Pulmonary artery endothelial cell (primary cell): ENCODE results near the gene TIAM1. TPM values are rescaled to one million over a fixed set of nuclear protein-coding genes. Genes with fewer than 3 reads are reported as not detected.

Experiments
- DNase-seq: peaks from one replicate; pipeline ENCODE4 v3.0.0-alpha.2; 2011; ENCODE audit warnings: low read depth, low spot score
- total RNA-seq: library from RNA; depleted of rRNA; stranded (reverse); fragments of >200 nt; gene quantifications from 2 replicates; pipeline ENCODE4 v1.2.3, GENCODE V29; 2014

TIAM1 gene
- total RNA-seq, 1 donor from 2014 or later, result under 0.01 TPM

DNA sequence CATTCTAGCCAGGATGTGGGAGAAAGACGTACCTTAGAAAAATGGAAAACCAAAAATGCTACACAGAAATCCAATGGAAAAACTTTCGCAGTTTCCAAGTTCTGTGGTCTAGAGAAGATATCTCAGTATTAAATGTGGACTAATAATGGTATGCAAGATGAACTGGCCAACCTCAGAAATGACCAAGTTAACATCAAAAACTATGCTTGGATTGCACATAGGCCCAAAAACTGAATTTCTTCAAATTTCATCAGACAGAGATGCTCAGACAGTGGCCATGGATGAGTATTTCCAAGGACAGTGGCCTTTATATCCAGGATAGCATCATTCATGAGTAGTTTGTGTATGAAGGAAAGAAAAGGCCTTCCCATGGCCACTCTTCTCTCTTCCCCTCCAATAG, 132.2 kb downstream of the TIAM1 start:
- DNase-seq, result no peak

DNA sequence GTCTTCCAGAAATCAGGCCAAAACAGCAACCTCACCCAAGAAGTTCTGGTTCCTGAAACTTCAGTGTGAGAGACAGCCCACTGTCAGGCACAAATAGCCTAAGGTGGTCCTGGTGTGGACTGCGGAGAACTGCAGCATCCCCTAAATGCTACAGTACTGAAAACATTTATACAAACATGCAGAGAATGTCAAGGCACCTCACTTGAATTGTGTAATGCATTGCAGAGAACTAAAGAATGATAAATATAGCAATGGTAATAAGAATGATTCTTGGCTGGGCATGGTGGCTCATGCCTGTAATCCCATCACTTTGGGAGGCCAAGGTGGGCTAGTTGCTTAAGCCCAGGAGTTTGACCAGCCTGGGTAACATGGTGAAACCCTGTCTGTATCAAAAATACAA, 138.6 kb downstream of the TIAM1 start:
- no peak for DNase-seq

DNA sequence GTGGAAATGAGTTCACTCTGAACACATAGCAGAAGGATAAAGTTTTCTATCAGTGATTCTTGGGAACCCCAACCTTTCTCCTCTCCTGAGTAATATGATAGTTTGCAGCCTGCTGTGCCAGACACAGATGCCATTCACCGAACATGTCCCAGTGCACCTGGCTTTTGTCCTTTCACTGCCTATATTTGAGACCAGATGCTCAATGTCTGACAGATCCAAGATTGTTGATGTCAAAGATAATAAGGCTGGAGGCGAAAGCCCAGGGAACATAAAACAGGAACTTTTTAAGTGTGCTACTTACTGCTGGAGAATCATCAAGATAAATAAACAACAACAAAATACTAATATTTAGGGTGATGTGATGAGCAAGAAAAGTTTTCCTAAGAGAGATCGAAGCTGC, 139.3 kb downstream of the TIAM1 start:
- DNase-seq, result no peak

DNA sequence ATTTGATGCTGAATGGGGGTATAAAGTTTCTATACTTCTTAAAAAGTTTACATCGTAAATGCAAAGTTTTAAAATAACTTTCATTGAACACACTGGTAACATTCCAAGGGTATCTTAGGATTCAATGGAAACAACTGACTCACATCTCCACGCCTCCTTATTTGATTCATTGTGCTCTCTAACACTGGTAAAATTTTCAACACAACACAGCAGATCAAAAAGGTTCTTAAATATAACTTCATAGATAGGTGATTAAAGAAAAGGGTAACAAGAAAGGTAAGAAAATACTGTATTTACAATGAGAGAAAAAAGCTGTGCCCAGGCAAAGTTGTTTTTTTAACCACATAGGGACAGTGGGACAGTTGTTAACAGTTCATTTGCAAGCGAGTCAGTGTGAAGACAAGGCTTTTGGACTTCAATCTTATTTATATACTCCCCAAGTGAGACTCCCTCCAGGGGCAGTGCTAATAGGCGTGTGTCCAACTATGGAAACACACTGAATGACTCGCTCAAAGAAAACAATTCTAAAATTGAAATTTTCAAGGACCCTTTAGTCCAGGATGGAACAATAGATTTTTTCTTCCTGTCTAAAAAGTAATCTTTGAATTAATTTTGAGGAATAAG, 140.5 kb downstream of the TIAM1 start:
- DNase-seq, result no peak

DNA sequence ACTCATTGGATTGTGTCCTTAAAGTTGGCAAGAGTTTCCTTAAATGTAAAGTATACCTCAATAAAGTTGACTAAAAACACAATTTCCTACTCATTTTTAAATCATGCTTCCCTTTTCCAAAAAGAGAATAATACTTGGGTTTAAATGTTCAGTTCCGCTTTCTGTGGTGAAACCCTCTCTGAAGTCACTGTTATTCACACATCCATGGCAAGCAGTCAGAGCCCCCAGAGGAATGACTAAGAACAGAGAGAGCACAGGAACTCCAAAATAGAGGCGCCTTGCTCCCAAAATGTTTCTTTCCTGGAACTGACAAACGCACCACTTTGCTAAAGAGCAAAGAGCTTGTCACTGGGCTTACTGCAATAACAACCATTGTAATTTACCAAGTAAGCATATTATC, 142.5 kb downstream of the TIAM1 start:
- no peak for DNase-seq

DNA sequence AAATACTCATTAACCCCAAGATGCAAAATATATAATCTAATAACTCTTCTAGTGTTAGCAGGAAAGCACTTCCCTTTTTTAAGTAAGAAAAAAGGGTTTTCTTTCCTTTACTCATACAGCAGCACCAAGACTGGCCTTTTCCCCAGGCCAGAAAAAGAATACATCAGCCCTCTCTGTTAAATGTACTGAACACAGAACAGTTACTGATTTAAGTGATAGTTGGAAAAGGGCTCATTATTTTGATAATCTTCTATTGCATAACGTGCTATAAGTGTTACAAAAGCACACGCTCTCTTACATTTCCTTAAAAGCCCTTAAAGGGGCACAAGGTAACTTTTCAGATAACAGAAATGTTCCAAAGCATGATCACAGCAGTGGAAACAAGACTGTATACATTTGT, 142.9 kb downstream of the TIAM1 start:
- no peak for DNase-seq

DNA sequence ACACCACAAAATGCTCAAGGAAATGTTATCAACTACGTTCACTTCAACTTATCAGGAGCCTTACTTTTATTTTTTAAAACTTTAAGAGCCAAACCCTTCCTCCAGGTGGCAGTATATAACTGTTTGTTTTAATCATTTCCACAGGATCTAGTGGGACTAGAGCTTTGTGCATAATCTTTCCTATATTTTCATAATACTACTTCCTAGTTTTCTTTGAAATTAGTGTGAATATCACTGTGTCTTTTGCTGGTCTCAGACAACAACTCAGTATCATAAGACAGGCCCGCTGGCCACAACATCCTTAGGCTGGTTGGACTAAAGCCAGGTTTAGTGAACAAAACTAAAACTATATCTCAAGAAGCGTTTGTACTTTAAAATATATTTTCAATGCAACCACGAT, 145.5 kb downstream of the TIAM1 start:
- no peak for DNase-seq

DNA sequence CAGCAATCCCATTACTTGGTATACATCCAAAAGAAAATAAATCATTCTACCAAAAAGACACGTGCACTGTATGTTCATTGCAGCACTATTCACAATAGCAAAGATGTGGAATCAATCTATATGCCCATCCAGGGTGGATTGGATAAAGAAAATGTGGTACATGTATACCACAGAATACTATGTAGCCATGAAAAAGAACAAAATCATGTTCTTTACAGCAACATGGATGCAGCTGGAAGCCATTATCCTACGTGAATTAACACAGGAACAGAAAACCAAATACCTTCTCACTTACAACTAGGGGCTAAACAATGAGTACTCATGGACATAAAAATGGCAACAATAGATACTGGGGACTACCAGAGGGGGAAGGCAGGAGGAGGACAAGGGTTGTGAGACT, 147.3 kb downstream of the TIAM1 start:
- DNase-seq, result no peak

DNA sequence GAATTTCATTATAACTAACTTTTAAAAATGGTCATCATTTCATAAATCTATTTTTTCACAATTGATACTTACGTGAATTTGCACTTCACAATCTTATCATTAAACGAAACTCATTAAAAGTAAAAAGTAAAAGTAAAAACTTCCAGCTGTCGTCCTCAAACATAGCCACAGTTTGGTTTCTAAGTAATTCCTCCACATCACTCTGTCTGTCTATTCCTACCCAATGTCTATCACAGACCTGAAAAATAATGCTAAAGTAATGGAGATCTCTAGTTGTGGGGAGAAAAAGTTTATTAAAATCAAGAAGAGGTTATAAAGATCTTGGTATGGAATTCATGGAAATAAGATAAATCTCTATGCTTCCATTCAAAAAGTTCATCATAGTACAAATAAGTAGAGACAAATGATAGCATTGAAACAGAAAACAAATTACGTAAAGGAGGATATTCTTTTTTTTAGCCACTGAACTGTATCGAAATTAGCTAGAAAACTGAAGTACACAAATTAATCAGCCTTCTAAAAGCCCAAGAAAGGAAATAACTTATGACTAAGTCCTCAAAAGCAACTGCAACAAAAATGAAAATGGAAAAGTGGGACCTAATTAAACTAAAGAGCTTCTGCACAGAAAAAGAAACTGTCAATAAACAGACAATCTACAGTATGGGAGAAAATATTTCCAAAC, 148.6 kb downstream of the TIAM1 start:
- no peak for DNase-seq

DNA sequence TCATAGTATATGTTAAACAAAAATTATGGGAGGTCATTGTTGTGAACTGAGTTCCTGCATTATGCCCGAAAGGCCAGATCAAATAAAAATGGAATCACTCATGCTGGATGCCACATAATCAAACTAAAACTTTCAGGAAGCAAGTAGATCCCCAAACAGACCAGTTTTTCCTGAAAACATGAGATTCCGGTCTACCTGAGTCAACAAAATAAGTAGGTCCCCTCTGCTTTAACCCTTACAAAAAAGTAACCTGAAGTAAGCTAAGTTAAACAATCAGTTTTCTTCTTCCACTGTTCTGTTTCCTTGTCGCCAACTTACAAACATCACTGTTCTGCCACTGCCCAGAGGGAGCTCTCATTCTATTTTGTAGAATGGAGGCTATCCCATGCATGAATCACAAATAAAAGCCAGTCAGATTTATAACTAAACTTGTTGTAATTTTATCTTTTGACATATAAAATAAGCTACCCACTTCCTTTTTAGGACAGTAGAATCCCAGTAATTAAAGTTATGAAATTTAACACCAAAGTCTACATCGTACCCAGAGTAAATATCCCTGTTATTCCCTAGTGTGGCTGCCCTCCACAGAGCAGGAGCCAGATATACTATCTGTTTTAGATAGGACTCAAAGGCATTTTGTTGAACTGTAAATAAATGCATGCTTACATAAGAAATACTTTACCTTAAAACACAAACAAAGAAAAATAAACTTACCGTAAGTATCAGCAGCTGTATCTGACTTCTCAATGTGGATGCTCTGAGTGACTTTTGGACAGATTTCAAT, 149.4 kb downstream of the TIAM1 start:
- DNase-seq, result no peak

DNA sequence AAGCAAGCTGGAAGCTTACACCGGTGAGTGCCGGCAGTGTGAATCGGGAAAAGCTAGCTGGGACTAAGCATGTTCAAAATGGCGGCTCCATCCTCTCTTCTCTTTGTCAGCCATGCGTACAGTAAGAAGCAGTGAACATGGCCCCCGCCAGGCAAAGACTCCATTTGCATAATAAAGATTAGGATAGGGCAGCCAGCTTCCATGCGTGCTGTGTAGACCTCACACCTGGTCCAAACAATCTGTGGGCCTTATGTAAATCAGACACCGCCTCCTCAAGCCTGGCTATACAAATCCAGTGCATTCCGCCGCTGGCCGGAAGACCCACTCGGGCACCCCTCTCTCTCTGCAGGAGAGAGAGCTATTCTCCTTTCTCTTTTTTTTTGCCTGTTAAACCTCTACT, 150.3 kb downstream of the TIAM1 start:
- no peak for DNase-seq

DNA sequence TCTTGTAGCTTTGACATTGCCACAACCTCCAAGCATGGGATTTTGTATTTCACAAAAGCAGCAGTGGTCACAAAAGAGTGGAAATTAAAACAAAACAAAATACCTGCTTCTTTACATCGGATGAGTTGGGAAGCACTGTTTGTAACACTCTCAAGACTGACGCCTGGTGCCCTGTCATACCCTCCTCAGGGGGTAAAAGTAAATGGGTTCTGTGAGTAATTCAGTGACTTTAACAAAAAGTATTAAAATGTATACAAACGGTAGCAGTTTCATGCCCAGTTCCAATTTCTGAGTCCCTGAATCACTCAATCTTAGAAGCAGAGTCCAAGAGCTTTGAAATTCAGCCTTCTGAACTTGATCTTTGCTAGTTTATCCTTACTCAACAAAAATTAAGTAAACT, 152.5 kb downstream of the TIAM1 start:
- no peak for DNase-seq

DNA sequence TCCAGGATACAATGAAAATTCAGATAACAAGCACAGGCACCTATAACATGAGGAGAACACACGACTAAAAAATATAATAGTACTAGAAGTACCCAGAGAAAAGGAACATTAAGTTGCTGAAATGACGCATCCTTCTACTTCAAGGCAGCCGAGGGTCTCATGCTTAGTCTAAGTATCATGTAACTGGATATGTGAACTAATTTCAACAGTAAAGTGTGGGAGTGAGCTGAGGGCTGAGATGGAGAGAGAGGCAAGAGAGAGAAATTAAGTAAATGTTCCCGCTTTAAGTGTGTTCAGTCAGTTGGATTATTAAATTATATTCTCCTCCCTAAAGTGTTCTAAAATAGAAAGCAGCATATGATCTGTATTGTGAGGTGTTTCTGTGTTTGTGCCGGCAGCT, 153.5 kb downstream of the TIAM1 start:
- DNase-seq, result no peak

DNA sequence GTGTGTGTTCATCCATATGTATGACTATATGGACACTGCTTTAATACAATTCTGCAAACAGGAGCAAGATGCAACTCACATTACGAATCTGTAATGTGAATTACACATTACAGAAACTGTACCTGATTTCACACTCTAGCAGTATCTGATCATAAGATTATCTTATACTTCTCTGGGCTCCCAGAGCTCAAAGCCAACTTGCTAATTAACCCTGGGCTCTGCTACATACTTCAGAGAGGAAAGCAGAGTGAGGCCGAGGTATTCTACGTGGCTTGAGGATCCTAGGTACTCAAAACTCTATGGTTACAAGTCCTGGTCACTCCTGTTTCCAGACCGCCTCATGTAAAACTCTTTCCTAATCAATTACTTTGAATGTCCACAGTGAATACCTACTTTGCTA, 156.6 kb downstream of the TIAM1 start:
- DNase-seq, result no peak

DNA sequence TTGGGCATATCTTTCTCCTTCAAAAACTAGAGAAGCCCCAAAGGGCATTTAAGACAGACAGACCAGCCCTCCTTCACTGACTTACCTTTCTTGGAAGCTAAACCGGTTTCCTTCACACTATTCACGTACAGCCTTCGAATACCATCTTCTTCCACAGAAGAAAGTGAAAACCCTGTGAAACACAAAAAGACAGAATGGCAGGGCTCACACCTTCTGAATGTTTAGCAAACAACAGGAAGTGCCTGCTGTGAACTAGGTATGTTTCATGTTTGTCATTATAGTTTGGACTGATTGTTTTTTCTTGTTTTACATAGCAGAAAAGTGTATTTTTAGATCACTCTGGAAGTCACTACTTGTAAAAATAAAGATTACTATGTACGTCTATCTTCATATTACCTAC, 157.1 kb downstream of the TIAM1 start:
- DNase-seq, result no peak

DNA sequence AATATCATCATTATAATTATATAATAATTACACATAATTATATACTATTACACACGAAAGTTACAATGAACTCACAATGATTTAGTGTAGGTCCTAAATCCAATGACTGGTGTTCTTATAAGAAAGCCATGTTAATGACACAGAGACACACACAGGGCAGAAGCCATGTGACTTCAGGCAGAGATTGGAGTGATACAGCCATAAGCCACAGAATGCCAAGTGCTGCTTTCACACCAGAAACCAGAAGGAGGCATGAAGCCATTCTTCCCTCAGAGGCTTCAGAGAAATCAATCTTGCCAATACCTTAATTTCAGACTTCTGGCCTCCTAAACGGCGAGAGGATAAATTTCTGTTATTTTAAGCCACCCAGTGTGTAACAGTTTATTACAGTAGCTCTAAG, 158.4 kb downstream of the TIAM1 start:
- DNase-seq, result no peak

DNA sequence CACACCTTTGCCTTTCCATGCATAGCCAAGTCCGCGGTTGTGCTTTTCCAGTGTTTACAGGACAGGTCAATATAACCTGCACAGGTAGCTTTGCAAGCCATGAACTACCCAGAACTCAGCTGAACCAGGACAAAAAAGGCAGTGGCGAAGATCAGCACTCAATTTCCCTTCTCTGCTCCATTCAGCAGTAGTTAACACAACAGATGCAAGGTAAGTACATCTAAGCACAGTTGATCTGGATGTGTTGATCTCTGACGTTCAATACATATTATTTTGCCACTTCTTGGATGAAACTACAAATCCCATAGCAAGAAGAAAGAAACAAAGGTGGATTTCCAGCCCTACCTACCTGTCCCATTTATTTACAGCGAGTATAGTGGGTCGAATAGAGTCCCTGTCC, 159.2 kb downstream of the TIAM1 start:
- no peak for DNase-seq

DNA sequence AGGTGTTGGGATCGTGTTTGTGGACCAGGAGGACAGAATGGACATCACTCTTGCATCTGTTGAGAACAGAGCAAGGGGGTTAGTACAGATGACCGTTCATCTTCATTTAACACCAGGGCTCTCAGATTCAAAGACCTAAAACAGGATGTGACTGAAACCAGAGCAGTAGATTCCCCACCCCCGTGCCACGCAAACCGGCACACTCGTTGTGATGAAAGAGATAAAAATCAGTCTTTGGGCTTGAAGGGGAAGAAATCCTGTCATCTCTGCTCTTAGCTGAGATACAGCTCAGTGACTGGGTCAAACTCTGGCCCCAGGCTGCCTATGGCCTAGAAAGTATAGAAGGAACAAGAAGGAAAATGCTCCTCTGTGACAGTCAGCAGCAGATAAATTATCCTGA, 159.6 kb downstream of the TIAM1 start:
- DNase-seq, result no peak

DNA sequence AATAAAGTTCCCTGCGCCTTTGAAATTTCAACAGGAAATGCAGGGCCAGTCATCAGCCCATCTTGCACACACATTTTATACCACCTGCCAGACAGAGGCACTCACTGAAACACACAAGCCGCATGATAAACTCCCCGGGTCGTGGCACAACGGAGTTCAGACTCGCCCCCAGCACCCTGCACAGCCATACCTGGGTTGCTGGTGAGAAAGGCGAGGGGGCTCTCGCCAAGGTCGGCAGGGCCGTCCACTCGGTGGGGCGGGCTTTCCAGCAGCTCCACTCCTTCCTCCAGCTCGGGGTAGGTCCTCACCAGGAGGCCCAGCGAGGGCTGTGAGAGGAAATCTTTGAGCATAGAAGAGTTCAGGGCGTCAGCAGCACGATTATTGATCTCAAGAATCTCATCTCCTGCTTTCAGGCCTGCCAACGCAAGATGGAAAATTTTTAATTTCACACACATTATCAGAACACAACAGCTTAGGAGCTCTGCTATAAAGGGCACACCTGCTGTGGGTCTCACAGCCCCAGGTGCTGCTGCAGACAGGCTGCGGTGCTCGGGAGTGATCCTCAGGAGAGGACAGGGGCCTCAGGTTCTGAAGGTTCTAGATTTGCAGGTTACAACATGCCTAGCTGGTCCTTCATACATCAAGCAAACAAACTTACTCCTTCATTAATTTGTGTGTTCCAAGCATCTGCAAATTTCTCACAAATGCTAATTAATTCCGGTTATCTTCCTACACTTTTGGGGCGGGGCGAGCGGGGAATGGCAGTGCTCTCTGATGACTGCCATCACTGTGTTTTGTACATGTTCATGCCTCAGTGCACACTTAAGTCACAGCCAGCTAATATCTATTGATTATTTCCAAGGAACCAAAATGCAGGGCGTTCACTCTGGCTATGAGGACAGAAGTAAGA, 161.6 kb downstream of the TIAM1 start:
- no peak for DNase-seq

DNA sequence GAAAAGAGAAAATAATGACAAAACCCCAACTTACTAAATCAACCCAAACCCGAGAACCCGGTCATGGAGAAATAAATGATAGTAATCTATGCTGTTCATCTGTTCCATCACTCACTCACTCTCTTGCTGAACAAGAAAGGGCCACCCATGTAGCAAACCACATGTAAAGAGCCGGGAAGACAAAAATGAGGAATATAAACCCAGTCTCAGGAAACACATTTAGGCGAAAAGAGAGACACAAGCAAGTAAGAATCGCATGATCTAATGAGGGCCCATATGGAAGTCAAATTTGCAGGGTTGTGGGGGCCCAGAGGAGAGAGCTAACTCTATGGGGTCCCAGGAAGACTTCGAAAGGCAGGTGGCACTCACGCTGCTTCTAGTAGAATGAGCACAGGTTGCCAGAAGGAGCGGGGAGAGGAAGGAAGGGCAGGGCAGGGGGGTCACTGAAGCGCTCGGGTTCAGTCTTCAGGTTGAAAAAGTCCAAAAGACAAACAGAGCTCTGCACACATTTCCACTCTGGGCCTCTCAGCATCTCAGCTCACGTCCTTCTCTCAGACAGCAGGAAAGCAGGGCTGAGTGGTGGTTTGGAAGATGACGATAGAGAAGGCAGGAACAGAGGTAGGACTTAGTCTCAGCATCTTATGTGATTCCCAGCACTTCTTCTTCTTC, 162.8 kb downstream of the TIAM1 start:
- no peak for DNase-seq
